ENCODE measurements around the gene MRPL48.

DNA sequence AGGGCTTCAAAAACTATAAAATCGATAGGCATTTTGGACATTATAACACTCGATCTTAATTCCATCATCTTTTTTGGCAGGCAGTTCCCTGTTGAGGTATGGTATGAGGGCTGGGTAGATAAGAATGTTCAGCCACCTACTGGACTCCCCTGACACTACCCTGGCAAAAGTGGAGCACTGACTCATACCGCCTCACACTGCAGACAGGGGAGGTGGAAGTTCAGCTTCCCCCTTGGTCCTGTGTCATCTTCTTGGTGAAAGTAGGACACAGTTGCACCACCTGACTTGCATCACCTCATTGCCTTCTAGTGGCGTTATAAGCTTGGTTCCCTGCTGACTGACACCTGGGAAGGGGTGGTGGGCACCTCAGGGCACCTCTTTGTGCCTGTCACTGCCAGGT, 119.5 kb downstream of the MRPL48 start:
- TF ChIP-seq CTCF (IDR thresholded peaks at IDR 0.05) (no peak), POLR2A (IDR thresholded peaks at IDR 0.05) (no peak), POLR2AphosphoS5 (IDR thresholded peaks at IDR 0.05) (no peak)
